G401 (cell line): ENCODE measurements around the gene STK24. TPM values are rescaled to one million over a fixed set of nuclear protein-coding genes. Genes with fewer than 3 reads are reported as not detected.

Experiments used
- DNase-seq: peaks from one replicate; pipeline ENCODE4 v3.0.0-alpha.2; 2015; ENCODE audit warnings: low spot score
- in situ Hi-C: cut with HindIII; loops from 2 replicates; pipeline ENCODE4 v1.10.0; 2016; ENCODE audit warnings: low sequenced_read_pairs, mixed read lengths
- total RNA-seq: library from RNA; depleted of rRNA; stranded (reverse); fragments of >200 nt; shearing (Covaris generic); gene quantifications from 2 replicates; pipeline ENCODE4 v1.2.3, GENCODE V29; 2014

The STK24 gene
- total RNA-seq, 1 experiment from 2014 or later, result 96.3 TPM

DNA sequence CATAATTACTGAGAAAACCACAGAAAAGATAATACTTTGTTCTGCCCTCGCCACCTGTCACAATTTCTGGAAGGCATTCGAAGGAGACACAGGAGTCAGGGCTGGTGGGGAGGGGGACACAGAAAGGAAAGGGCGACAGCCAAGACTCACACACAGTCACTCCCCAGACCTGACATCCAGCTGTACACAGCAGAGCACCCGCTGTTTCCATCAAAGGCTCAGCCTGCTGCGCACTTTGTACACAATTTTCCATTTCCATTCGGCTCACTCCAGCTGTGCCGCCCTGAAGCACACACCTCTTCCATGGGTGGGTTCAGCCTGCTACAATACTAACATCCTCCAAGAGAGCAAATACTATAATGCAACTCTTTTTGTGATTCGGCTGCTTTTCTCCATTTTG, 38.0 kb downstream of the STK24 start:
- in situ Hi-C loops, result no loop called here
- no peak for DNase-seq

GRCh38 chr13:98537740-98538139, 39.2 kb downstream of the STK24 start:
- no peak for DNase-seq
- in situ Hi-C loops, result no loop called here

- no peak for DNase-seq
- in situ Hi-C loops, result no loop called here
These were observed 39.6 kb downstream of the STK24 start for GRCh38 chr13:98537306-98537705.

DNA sequence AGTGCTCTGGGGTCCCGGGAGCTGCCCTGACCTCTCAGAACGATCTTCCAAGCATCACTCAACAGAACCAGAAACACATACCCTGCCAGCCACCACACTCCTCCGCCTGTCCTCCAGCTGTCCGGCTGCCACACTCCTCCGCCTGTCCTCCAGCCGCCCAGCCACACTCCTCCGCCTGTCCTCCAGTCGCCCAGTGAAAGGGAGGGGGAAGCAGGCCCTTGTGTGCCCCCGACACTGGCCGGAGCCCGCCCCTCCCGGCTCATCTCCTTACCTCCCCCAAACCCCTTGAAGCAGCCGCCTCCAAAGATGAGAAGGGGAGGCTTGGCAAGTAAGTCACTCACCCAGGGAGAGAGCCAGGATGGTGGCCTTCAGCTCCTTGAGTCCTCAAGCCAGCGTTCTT, 40.2 kb downstream of the STK24 start:
- in situ Hi-C loops, result no loop called here
- no peak for DNase-seq

- DNase-seq, result no peak
- in situ Hi-C loops, result no loop called here
These were observed 41.2 kb downstream of the STK24 start for GRCh38 chr13:98535501-98536354.

GRCh38 chr13:98534821-98535220, 42.1 kb downstream of the STK24 start:
- DNase-seq, result no peak
- in situ Hi-C loops, result no loop called here

GRCh38 chr13:98533912-98534311, 43.0 kb downstream of the STK24 start:
- in situ Hi-C loops, result no loop called here

GRCh38 chr13:98532254-98532653, 44.7 kb downstream of the STK24 start:
- DNase-seq, result no peak
- in situ Hi-C loops, result no loop called here

More at GRCh38 chr13:98533912-98534311, 43.0 kb downstream of the STK24 start:
- DNase-seq, result no peak

GRCh38 chr13:98530217-98530616, 46.7 kb downstream of the STK24 start:
- no peak for DNase-seq
- in situ Hi-C loops, result no loop called here

- no peak for DNase-seq
- in situ Hi-C loops, result no loop called here
These were observed 47.7 kb downstream of the STK24 start for GRCh38 chr13:98529171-98529570.

DNA sequence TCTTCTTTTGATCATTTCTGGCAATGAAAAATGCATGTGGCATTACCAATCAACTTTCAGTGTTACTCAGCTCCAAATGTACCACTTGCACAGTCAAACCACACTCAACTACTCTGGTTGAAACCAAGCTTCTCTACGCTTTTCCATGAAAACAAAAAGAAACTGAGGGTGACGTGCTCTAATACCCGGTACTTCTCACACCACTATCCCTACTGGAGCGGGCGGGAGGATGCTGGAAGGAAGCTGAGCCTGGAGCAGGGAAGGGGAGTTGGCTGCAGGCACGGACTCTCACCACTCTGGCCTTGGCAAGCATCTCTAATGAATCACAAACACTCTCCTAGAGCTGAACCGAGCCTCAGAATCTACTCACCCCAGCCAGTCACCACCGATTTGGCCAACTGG, 48.2 kb downstream of the STK24 start:
- in situ Hi-C loops, result no loop called here
- DNase-seq, result peak; percentile 85

DNA sequence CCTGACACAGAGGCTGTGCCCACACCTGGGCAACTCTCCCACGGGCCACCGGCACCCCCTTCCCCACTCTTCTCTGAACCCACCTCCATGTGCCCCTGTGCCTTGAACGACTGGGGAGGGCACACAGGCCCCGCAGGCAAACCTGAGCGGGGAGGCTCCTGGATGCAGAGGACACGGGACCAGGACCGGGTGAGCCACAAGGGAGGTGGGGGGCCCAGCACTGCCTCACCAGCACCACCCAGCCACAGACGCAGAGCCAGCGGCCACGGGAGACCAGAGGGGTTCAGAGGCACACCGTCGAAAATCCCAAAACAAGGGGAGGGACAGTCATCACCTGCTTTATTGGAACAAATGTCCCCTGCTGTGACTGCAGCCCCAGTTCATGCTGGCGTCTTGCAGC, 49.4 kb downstream of the STK24 start:
- DNase-seq, result no peak
- in situ Hi-C loops, result no loop called here

DNA sequence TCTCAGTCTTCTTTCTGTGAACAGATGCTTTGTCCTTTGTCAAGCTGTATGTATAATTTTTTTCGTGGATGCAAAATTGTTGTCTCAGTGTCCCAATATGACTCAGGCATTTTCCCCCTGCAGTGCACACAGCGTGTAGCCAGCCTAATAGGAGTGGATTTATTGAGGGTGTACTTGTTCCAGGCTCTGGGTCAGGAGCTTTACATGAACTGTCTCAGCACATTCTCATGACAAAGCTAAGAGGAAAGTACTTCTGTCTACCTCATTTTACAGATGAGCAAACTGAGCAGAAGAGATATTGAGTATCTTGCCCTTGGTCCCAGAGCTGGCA, 50.8 kb downstream of the STK24 start:
- in situ Hi-C loops, result no loop called here
- no peak for DNase-seq

DNA sequence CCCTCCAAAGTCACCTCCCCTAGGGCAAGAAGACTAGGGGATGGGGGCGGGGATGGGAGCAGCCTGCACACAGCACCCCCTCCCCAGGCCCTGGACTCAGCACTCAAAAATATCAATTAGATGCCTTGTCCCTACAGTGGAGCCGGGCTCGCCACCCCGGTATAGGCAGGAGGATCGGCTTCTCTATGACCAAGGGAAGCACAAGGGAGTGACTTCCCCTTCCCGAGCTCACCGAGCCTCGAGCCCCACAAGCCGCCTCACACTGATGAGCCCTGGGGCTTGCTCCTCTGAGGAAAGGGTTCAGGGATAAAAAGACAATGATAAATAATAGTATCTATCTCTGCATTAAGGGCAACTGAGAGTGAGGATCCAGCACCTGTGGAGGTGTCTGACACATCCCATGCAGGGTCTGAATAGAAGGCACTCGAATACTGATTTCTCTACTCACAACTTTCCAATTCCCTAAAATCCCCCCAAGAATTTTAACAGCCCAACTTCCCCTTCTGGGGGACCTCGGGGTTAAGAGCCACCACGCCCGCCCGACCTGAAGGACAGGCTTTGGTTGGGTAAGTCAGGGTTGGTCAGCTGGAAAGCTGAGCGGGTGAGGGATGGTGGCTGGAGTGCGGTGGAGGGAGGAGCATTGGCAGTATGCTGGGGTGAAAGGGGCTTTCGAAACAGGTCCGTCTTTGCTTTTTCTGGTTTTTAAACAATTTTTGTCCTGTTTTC, 51.3 kb downstream of the STK24 start:
- in situ Hi-C loops, result no loop called here
- no peak for DNase-seq

- in situ Hi-C loops, result no loop called here
These were observed 52.1 kb downstream of the STK24 start for GRCh38 chr13:98524793-98525192.

DNA sequence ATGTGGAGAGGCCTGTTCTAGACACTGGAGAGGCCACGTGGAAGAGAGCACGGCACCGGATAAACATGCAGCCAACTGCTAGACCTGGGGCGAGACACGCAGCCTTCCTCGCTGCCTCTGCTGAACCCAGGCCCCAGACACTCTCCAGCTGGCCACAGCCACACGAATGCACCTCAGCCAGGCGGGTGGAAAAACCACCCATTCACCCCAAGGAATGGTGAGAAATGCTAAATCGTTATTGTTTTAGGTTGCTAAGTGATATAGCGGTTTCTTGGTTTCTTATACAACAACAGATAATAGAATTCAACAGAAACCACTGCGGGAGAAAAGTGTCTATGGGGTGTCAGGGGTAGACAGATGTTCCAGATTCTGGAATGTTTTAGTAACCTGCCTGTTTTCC, 52.5 kb downstream of the STK24 start:
- DNase-seq, result no peak
- in situ Hi-C loops, result no loop called here

More at GRCh38 chr13:98524793-98525192, 52.1 kb downstream of the STK24 start:
- DNase-seq, result no peak

DNA sequence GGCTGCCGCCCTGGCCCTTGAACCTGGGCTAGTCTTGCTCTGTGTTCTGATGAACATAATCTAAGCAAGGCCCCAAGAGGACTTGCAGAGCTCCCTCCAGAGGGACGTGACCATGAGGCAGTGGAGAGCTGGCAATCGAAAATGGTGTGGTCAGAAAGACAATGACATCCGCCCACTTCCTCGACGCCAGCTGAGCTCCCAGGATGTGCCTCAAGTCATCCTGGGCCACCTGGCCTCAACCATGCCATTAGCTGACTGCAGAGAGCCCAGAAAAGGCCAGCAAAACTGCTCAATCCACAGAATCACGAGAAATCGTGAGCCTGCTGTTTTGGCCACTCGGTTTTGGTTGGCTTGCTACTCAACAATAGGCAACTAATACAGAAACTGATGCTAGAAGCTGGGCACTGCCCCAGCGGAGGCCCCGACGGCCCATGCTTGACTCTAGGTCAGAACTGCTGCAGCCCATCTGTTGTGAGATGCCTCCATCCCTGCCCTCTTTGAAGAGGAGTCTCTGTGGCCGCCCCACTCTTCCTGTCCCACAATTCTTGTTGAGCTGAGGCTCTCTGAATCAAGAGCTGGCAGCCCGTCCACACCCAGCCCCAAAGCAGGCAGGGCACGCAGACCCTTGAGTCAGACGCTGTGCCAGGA, 53.3 kb downstream of the STK24 start:
- in situ Hi-C loops, result no loop called here
- DNase-seq, result no peak

DNA sequence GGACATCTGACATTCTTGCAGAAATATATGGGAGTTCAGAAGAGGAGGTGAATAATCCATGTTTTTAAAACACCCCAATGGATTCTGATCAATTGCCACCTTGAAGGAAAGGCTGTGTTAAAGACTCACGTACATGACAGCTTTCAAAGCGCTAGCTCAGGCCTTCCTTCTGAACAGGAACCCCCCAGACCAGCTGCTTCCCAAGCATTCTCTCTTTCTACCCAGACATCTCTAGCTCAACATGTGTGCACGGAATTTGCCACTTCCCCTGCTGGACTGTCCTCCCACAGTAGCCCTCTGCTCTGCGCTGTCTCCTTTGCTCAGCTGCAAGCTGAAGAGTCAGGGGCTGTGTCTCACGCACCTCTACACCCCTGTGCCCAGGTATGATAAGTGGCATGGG, 54.5 kb downstream of the STK24 start:
- DNase-seq, result no peak
- in situ Hi-C loops, result no loop called here

GRCh38 chr13:98521461-98522247, 55.3 kb downstream of the STK24 start:
- in situ Hi-C loops, result no loop called here
- no peak for DNase-seq
